Endothelial cell of umbilical vein (primary cell): ENCODE data around the gene GRM8. TPM values are rescaled to one million over a fixed set of nuclear protein-coding genes. Genes with fewer than 3 reads are reported as not detected.

Experiments
- BruUV-seq: library from RNA; stranded (reverse); fragments of 400-500 nt; replicated peaks from 2 replicates; lab custom pipeline; 2021; lab: Mats Ljungman, UMichigan
- CTCF ChIA-PET: fragments of 300-600, 350-600 bp; sonication (Branson Sonifier 250); formaldehyde crosslinking; loops from one replicate; lab custom pipeline; 2021; ENCODE audit warnings: antibody characterized with exemption, inconsistent platforms; lab: Charles Lee
- POLR2A ChIA-PET: fragments of 300-600, 350-600 bp; sonication (Branson Sonifier 250); formaldehyde crosslinking; loops from one replicate; lab custom pipeline; 2021; ENCODE audit warnings: antibody characterized with exemption, inconsistent platforms; lab: Charles Lee
- DNase-seq: peaks from one replicate; pipeline ENCODE4 v3.0.0-alpha.2; 2011; ENCODE audit warnings: low read depth, low spot score
- FAIRE-seq: peaks from 2 replicates; lab custom pipeline; 2011; peaks lifted over from hg19 to GRCh38; lab: Jason Lieb, UNC
- H2AFZ ChIP-seq: 2 replicates; pipeline ENCODE4 v1.6.0; 2012; ENCODE audit warnings: low read depth, low read length, control low read depth, inconsistent platforms
- H3K27ac ChIP-seq: 2 replicates; pipeline ENCODE4 v1.5.1; 2011; ENCODE audit warnings: low read depth, mild to moderate bottlenecking, control low read depth, low read length, moderate library complexity; ENCODE audit not compliant: insufficient read depth
- H3K27me3 ChIP-seq, 2 experiments: 2 replicates each; pipeline versions ENCODE4 v1.6.0 to v1.6.1; 2011; ENCODE audit warnings: low read length in 2 of 2, mixed read lengths in 1 of 2; ENCODE audit not compliant: control insufficient read depth in 2 of 2, insufficient read depth in 2 of 2
- H3K36me3 ChIP-seq, 2 experiments: 2 replicates in 1 of 2; 3 replicates in 1 of 2; pipeline ENCODE4 v1.5.1; 2011; ENCODE audit warnings: low read length in 2 of 2, mild to moderate bottlenecking in 1 of 2, moderate library complexity in 1 of 2; ENCODE audit not compliant: control insufficient read depth in 2 of 2, insufficient read depth in 2 of 2; ENCODE audit errors: extremely low read depth in 1 of 2
- H3K4me1 ChIP-seq: 3 replicates; pipeline ENCODE4 v1.5.1; 2011; ENCODE audit warnings: mild to moderate bottlenecking, low read length; ENCODE audit not compliant: control insufficient read depth, insufficient read depth; ENCODE audit errors: extremely low read depth
- H3K4me2 ChIP-seq: 2 replicates; pipeline ENCODE4 v1.6.1; 2011; ENCODE audit warnings: low read length, control low read depth, mixed read lengths; ENCODE audit not compliant: insufficient read depth
- H3K4me3 ChIP-seq, 3 experiments: fragments of 200-600 bp in 1 of 3; sonication (generic), shearing (Covaris generic) in 1 of 3; replicated peaks in 1 of 3; 2 replicates each; pipeline ENCODE4 v1.5.1; 2011 to 2016; ENCODE audit warnings: control low read depth in 3 of 3, low read length in 3 of 3, mild to moderate bottlenecking in 2 of 3, inconsistent platforms in 1 of 3, low read depth in 1 of 3, moderate library complexity in 1 of 3; ENCODE audit not compliant: insufficient read depth in 1 of 3
- H3K79me2 ChIP-seq: 2 replicates; pipeline ENCODE4 v1.6.0; 2012; ENCODE audit warnings: low read length, inconsistent platforms; ENCODE audit not compliant: control insufficient read depth, insufficient read depth
- H3K9ac ChIP-seq: replicated peaks from 2 replicates; pipeline ENCODE3; 2011; ENCODE audit warnings: low read length, control low read depth; ENCODE audit not compliant: insufficient read depth; ENCODE audit errors: extremely low read depth
- H3K9me1 ChIP-seq: replicated peaks from 3 replicates; pipeline ENCODE4 v1.6.0; 2011; ENCODE audit warnings: mild to moderate bottlenecking, low read length; ENCODE audit not compliant: control insufficient read depth, insufficient read depth; ENCODE audit errors: extremely low read depth
- H3K9me3 ChIP-seq: replicated peaks from 2 replicates; pipeline ENCODE4 v1.5.1; 2012; ENCODE audit warnings: low read length, inconsistent platforms; ENCODE audit not compliant: control insufficient read depth, insufficient read depth
- H4K20me1 ChIP-seq: replicated peaks from 2 replicates; pipeline ENCODE3; 2011; ENCODE audit warnings: mild to moderate bottlenecking, low read length; ENCODE audit not compliant: control insufficient read depth, insufficient read depth; ENCODE audit errors: extremely low read depth
- EZH2 ChIP-seq: IDR thresholded peaks from 2 replicates; pipeline ENCODE4 v1.6.1; 2012; ENCODE audit warnings: borderline replicate concordance, low read depth, mild to moderate bottlenecking, moderate library complexity, low read length, inconsistent platforms; ENCODE audit not compliant: severe bottlenecking
- FOS ChIP-seq: IDR thresholded peaks from 2 replicates; pipeline ENCODE4 v1.6.1; 2011; ENCODE audit warnings: mild to moderate bottlenecking, low read length, moderate library complexity, borderline replicate concordance; ENCODE audit not compliant: insufficient read depth
- GATA2 ChIP-seq: IDR thresholded peaks from 2 replicates; pipeline ENCODE4 v1.7.0; 2011; ENCODE audit warnings: low read depth, mild to moderate bottlenecking, moderate library complexity, mixed read lengths, low read length; ENCODE audit not compliant: insufficient read length, insufficient read depth
- JUN ChIP-seq: IDR thresholded peaks from 2 replicates; pipeline ENCODE4 v1.6.1; 2011; ENCODE audit warnings: borderline replicate concordance, low read depth; ENCODE audit not compliant: insufficient read length, insufficient read depth
- MAX ChIP-seq: IDR thresholded peaks from 2 replicates; pipeline ENCODE4 v1.6.1; 2011; ENCODE audit not compliant: insufficient read depth, insufficient read length
- MYC ChIP-seq: IDR thresholded peaks from one replicate; pipeline ENCODE4 v1.6.1; 2011; ENCODE audit warnings: mild to moderate bottlenecking, low read depth, low read length
- POLR2A ChIP-seq: IDR thresholded peaks from 2 replicates; pipeline ENCODE4 v1.6.1; 2012; ENCODE audit warnings: low read depth, mild to moderate bottlenecking, control low read depth, low read length
- POLR2AphosphoS5 ChIP-seq: IDR thresholded peaks from 2 replicates; pipeline ENCODE4 v1.6.1; 2012; ENCODE audit warnings: low read depth, mild to moderate bottlenecking, control low read depth, low read length, moderate library complexity; ENCODE audit not compliant: insufficient read depth
- dilution Hi-C: fragments of 300-500 bp; cut with MboI; formaldehyde crosslinking; loops from one replicate; pipeline ENCODE4 v1.15.0; 2019; ENCODE audit warnings: low sequenced_read_pairs; ENCODE audit not compliant: extremely low pct_ligation_motif_present
- intact Hi-C: fragments of 100-400 bp; cut with micrococcal nuclease; formaldehyde crosslinking; loops from one replicate; pipeline ENCODE4 v1.10.0; 2022
- polyA plus RNA-seq, 4 experiments: library from polyadenylated mRNA; depleted of rRNA in 3 of 4; stranded (reverse) in 3 of 4; unstranded in 1 of 4; fragments of >200 nt; gene quantifications; 2 replicates each; pipeline versions ENCODE4 v1.2.1 to v1.2.3, GENCODE V29; 2011 to 2012; ENCODE audit warnings: missing spikeins in 1 of 4
- total RNA-seq: library from RNA; stranded (reverse); gene quantifications from 2 replicates; pipeline ENCODE4 v1.2.3, GENCODE V29; 2021
- TF ChIP-seq, protein P1 (sequence below), 2 donors: IDR thresholded peaks; 1 replicate in 1 of 2; 2 replicates in 1 of 2; pipeline ENCODE4 v1.5.1; 2011; ENCODE audit warnings: low read length in 2 of 2, mild to moderate bottlenecking in 2 of 2, moderate library complexity in 2 of 2, control low read depth in 1 of 2, inconsistent platforms in 1 of 2, low read depth in 1 of 2; ENCODE audit not compliant: insufficient read depth in 1 of 2; ENCODE audit errors: extremely low read depth in 1 of 2

Gene GRM8
- total and polyA plus RNA-seq, 2 donors (not counting 3 experiments of a cell fraction or from before 2014, with no cell fraction given), result not detected

DNA sequence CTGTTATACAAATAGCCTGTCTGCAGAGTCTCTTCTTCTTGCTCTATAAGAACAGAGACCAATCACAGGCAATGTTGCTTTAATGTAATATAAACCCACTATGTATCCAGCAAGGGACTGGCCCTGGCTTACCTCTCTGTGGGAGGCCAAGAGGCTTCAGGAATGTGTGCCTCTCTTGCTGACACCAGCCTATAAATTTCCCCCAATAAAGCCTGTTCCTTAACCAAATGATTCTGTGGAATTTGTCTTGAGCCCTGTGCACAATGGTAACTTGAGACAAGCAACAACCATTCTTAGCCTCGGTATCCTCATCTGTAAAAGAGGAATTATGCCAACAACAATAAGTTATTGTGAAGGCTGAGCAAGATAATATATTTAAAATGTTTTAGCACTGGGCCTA, 563.7 kb downstream of the GRM8 start:
- dilution Hi-C loops, result no loop called here
- H3K9ac ChIP-seq, result no peak overlapping the region
- no peaks in the 10 kb centered on the region for H4K20me1 ChIP-seq
- H3K36me3 ChIP-seq, result no peaks in the 10 kb centered on the region
- DNase-seq, result no peak
- TF ChIP-seq GATA2 (no peak), POLR2A (no peak), MYC (no peak), EZH2 (no peak), MAX (no peak), FOS (no peak), JUN (no peak), POLR2AphosphoS5 (no peak)
- TF ChIP-seq, protein P1, sequence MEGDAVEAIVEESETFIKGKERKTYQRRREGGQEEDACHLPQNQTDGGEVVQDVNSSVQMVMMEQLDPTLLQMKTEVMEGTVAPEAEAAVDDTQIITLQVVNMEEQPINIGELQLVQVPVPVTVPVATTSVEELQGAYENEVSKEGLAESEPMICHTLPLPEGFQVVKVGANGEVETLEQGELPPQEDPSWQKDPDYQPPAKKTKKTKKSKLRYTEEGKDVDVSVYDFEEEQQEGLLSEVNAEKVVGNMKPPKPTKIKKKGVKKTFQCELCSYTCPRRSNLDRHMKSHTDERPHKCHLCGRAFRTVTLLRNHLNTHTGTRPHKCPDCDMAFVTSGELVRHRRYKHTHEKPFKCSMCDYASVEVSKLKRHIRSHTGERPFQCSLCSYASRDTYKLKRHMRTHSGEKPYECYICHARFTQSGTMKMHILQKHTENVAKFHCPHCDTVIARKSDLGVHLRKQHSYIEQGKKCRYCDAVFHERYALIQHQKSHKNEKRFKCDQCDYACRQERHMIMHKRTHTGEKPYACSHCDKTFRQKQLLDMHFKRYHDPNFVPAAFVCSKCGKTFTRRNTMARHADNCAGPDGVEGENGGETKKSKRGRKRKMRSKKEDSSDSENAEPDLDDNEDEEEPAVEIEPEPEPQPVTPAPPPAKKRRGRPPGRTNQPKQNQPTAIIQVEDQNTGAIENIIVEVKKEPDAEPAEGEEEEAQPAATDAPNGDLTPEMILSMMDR (IDR thresholded peaks at IDR 0.05; ENCODE audit: extremely low read depth in 1 of 2, insufficient read depth in 1 of 2, low read depth in 1 of 2, low read length in 2 of 2), result no peak
- no peaks in the 10 kb centered on the region for H3K9me3 ChIP-seq
- no peak for FAIRE-seq
- H3K27ac ChIP-seq, result no peak overlapping the region
- H3K4me2 ChIP-seq, result no peak overlapping the region
- no peaks in the 10 kb centered on the region for H3K9me1 ChIP-seq
- no TSS peak for BruUV-seq
- no peaks in the 10 kb centered on the region for H3K4me1 ChIP-seq
- H2AFZ ChIP-seq, result no peak overlapping the region
- POLR2A ChIA-PET, result no interaction called here
- no peaks in the 10 kb centered on the region for H3K27me3 ChIP-seq
- H3K4me3 ChIP-seq, result no peak overlapping the region
- CTCF ChIA-PET, result interaction anchor here (0.7 kb wide), 1 partner anchor 1576 kb away, joined by 3 read pairs; no protein-coding TSS in a partner anchor
- intact Hi-C loops, result no loop called here
- no peaks in the 10 kb centered on the region for H3K79me2 ChIP-seq
